ENCODE measurements around the gene HEXA. TPM values are rescaled to one million over a fixed set of nuclear protein-coding genes. Genes with fewer than 3 reads are reported as not detected.
"Not testable (repeated sequence)": the region's sequence is repeated elsewhere in the genome, so short reads cannot be mapped to it uniquely, and the experiment has no call there.

The HEXA gene
- polyA plus RNA-seq, 2 donors, result 22.8 to 24.2 TPM

DNA sequence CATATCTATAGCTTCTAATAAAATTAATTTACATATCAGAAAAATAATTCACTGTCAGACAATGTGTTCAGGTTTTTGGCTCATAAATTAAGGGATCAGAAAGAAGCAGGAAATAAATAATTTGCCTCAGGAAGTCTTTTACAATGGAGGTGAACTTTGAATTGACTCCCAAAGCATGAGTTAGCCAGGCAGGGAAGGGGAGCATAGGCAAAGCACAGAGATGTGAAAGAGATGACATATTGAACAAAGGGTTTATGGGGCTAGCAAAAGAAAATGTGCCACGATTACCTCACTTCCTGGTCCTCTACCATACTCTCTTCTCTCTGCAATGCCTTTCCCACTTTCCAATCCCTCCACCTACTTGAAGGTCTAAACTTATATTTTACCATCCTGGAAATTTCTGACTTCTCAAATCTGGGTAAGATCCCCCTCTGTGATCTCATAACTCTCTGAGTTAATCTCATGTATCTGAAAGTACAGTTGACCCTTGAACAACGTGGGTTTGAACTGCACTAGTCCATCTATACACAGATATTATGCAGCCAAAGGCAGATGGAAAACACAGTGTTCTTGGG is 4.1 kb upstream of the HEXA start:
- H3K36me3 ChIP-seq (ENCODE audit: control insufficient read depth in 2 of 2, insufficient read depth in 2 of 2, low read length in 1 of 2), result no peaks in the 10 kb centered on the region
- no peak overlapping the region for H3K4me3 ChIP-seq (ENCODE audit: low read depth in 1 of 2, low read length in 2 of 2)
- H3K27ac ChIP-seq (ENCODE audit: low read depth in 2 of 2, low read length in 1 of 2), result no peak overlapping the region
- H3K9me3 ChIP-seq (ENCODE audit: control insufficient read depth in 2 of 2, insufficient read depth in 1 of 2, low read depth in 1 of 2, low read length in 1 of 2), result no peaks in the 10 kb centered on the region
- 49 to 56% methylated on average over 2 of the region's 2 CpGs for WGBS, 2 donors
- no peaks in the 10 kb centered on the region for H3K4me1 ChIP-seq (ENCODE audit: control insufficient read depth in 2 of 2, insufficient read depth in 2 of 2, low read length in 1 of 2)
- H3K27me3 ChIP-seq (ENCODE audit: control insufficient read depth in 1 of 2, insufficient read depth in 2 of 2, low read length in 2 of 2), result no peaks in the 10 kb centered on the region

DNA sequence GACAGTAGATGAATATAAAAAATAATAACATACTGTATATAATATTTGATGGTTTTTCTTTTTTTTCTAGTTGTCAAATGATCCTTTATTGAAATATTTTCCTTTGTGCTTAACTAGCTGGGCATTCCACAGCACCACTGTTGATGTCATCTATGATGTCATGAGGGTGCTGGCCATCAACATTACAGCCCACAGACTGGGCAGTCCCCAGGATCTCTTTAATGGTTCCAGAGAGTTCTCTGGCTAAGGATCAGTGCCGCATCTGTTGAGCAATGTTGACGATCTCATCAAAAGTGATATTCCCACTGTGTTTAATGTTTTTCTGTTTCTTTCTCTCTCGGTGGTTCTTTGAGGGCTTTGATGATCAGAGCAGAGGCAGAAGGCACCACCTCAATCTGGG is 3.3 kb upstream of the HEXA start:
- WGBS, 2 donors, result 86% methylated on average over 3 of the region's 3 CpGs
- not testable (repeated sequence) for H3K4me1 ChIP-seq (ENCODE audit: control insufficient read depth in 2 of 2, insufficient read depth in 2 of 2, low read length in 1 of 2); H3K27me3 ChIP-seq (ENCODE audit: control insufficient read depth in 1 of 2, insufficient read depth in 2 of 2, low read length in 2 of 2)

GRCh38 chr15:72377331-72377730 is 1.5 kb upstream of the HEXA start:
- no peaks in the 10 kb centered on the region for H3K36me3 ChIP-seq (ENCODE audit: control insufficient read depth in 2 of 2, insufficient read depth in 2 of 2, low read length in 1 of 2)
- no peak overlapping the region for H3K27ac ChIP-seq (ENCODE audit: low read depth in 2 of 2, low read length in 1 of 2)
- 80 to 88% methylated on average over 1 of the region's 1 CpG for WGBS, 2 donors
- no peaks in the 10 kb centered on the region for H3K9me3 ChIP-seq (ENCODE audit: control insufficient read depth in 2 of 2, insufficient read depth in 1 of 2, low read depth in 1 of 2, low read length in 1 of 2)
- no peaks in the 10 kb centered on the region for H3K4me1 ChIP-seq (ENCODE audit: control insufficient read depth in 2 of 2, insufficient read depth in 2 of 2, low read length in 1 of 2)
- no peaks in the 10 kb centered on the region for H3K27me3 ChIP-seq (ENCODE audit: control insufficient read depth in 1 of 2, insufficient read depth in 2 of 2, low read length in 2 of 2)
- no peak overlapping the region for H3K4me3 ChIP-seq (ENCODE audit: low read depth in 1 of 2, low read length in 2 of 2)

More for the DNA sequence above, 3.3 kb upstream of the HEXA start:
- H3K36me3 ChIP-seq (ENCODE audit: control insufficient read depth in 2 of 2, insufficient read depth in 2 of 2, low read length in 1 of 2); H3K27ac ChIP-seq (ENCODE audit: low read depth in 2 of 2, low read length in 1 of 2); H3K4me3 ChIP-seq (ENCODE audit: low read depth in 1 of 2, low read length in 2 of 2); H3K9me3 ChIP-seq (ENCODE audit: control insufficient read depth in 2 of 2, insufficient read depth in 1 of 2, low read depth in 1 of 2, low read length in 1 of 2): not testable (repeated sequence)

DNA sequence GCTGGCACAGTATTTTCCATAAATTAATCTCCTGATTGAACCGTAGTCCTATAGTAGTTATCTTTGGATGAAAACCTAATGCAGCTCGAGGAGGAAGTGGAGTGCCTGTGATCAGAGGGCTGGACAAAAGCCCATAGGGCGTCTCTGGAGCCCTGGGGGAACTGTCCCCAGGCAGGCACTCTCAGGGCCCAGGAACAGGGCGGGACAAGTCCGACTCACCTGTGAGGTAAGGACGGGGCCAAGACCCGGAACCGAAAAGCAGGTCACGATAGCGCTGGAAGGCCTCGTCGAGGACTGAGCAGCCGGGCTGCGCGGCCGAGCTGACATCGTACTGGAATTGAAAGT is 341 bp downstream of the HEXA start:
- WGBS, 2 donors, result 0% methylated on average over 17 of the region's 17 CpGs
- Histone ChIP-seq H3K36me3 (ENCODE audit: control insufficient read depth in 2 of 2, insufficient read depth in 2 of 2, low read length in 1 of 2) (no peaks in the 10 kb centered on the region), H3K4me3 (ENCODE audit: low read depth in 1 of 2, low read length in 2 of 2) (peak overlapping the region; percentile 59 to 73), H3K4me1 (ENCODE audit: control insufficient read depth in 2 of 2, insufficient read depth in 2 of 2, low read length in 1 of 2) (no peaks in the 10 kb centered on the region), H3K27me3 (ENCODE audit: control insufficient read depth in 1 of 2, insufficient read depth in 2 of 2, low read length in 2 of 2) (no peaks in the 10 kb centered on the region), H3K27ac (ENCODE audit: low read depth in 2 of 2, low read length in 1 of 2) (peak overlapping the region; percentile 85 to 92), H3K9me3 (ENCODE audit: control insufficient read depth in 2 of 2, insufficient read depth in 1 of 2, low read depth in 1 of 2, low read length in 1 of 2) (no peaks in the 10 kb centered on the region)

GRCh38 chr15:72372361-72372760 is 3.5 kb downstream of the HEXA start:
- no peak overlapping the region for H3K4me3 ChIP-seq (ENCODE audit: low read depth in 1 of 2, low read length in 2 of 2)
- no peaks in the 10 kb centered on the region for H3K27me3 ChIP-seq (ENCODE audit: control insufficient read depth in 1 of 2, insufficient read depth in 2 of 2, low read length in 2 of 2)
- H3K9me3 ChIP-seq (ENCODE audit: control insufficient read depth in 2 of 2, insufficient read depth in 1 of 2, low read depth in 1 of 2, low read length in 1 of 2), result no peaks in the 10 kb centered on the region
- no peaks in the 10 kb centered on the region for H3K36me3 ChIP-seq (ENCODE audit: control insufficient read depth in 2 of 2, insufficient read depth in 2 of 2, low read length in 1 of 2)
- no peaks in the 10 kb centered on the region for H3K4me1 ChIP-seq (ENCODE audit: control insufficient read depth in 2 of 2, insufficient read depth in 2 of 2, low read length in 1 of 2)
- no peak overlapping the region for H3K27ac ChIP-seq (ENCODE audit: low read depth in 2 of 2, low read length in 1 of 2)

DNA sequence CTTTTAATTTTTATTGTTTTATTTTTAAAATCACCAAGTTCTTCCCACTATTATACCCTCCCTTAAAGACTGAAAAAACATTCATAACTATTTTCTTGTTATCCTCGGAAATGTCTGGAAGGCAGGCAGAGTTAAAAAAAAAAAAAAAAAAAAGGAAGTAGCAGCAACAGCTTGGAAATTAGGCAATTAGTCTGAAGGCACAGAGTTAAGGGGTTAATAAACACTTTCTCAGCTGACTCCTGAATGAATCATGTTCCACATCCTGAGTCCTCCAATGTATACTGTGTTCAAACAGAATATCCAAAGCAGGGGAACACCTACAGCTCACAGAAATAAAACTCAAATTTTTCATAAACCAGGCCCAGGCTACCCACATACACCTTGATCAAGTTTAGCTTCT is 5.8 kb downstream of the HEXA start:
- H3K9me3 ChIP-seq (ENCODE audit: control insufficient read depth in 2 of 2, insufficient read depth in 1 of 2, low read depth in 1 of 2, low read length in 1 of 2), result no peaks in the 10 kb centered on the region
- no peak overlapping the region for H3K27ac ChIP-seq (ENCODE audit: low read depth in 2 of 2, low read length in 1 of 2)
- H3K27me3 ChIP-seq (ENCODE audit: control insufficient read depth in 1 of 2, insufficient read depth in 2 of 2, low read length in 2 of 2), result no peaks in the 10 kb centered on the region
- H3K4me1 ChIP-seq (ENCODE audit: control insufficient read depth in 2 of 2, insufficient read depth in 2 of 2, low read length in 1 of 2), result no peaks in the 10 kb centered on the region
- H3K4me3 ChIP-seq (ENCODE audit: low read depth in 1 of 2, low read length in 2 of 2), result no peak overlapping the region
- WGBS, 2 donors, result 80 to 81% methylated on average over 1 of the region's 1 CpG
- H3K36me3 ChIP-seq (ENCODE audit: control insufficient read depth in 2 of 2, insufficient read depth in 2 of 2, low read length in 1 of 2), result no peaks in the 10 kb centered on the region

- Histone ChIP-seq H3K27ac (ENCODE audit: low read depth in 2 of 2, low read length in 1 of 2) (no peak overlapping the region), H3K4me1 (ENCODE audit: control insufficient read depth in 2 of 2, insufficient read depth in 2 of 2, low read length in 1 of 2) (no peaks in the 10 kb centered on the region), H3K36me3 (ENCODE audit: control insufficient read depth in 2 of 2, insufficient read depth in 2 of 2, low read length in 1 of 2) (no peaks in the 10 kb centered on the region), H3K9me3 (ENCODE audit: control insufficient read depth in 2 of 2, insufficient read depth in 1 of 2, low read depth in 1 of 2, low read length in 1 of 2) (no peaks in the 10 kb centered on the region), H3K4me3 (ENCODE audit: low read depth in 1 of 2, low read length in 2 of 2) (no peak overlapping the region), H3K27me3 (ENCODE audit: control insufficient read depth in 1 of 2, insufficient read depth in 2 of 2, low read length in 2 of 2) (no peaks in the 10 kb centered on the region)
- WGBS, 2 donors, result 55 to 60% methylated on average over 2 of the region's 2 CpGs
Measured at GRCh38 chr15:72368899-72369298, 6.9 kb downstream of the HEXA start.

DNA sequence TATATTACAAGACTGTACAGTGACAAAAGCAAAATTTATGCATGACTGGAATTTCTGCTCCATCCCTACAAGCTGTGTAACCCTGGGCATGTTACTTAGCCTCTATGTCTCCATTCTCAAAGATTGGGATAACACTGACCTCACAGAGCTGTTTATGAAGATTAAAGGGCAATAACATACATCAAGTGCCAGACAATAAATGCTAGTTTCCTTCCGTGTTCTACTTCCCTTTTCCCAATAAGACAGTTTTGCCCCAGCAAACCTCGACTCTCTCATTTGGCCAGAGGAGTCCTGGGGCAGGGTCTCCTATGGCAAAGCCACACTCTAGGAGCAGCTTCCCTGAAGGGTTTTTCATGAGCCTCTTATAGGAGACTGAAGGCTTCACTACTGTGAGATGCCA is 7.5 kb downstream of the HEXA start:
- 75 to 76% methylated on average over 2 of the region's 2 CpGs for WGBS, 2 donors
- no peak overlapping the region for H3K4me3 ChIP-seq (ENCODE audit: low read depth in 1 of 2, low read length in 2 of 2)
- H3K27ac ChIP-seq (ENCODE audit: low read depth in 2 of 2, low read length in 1 of 2), result no peak overlapping the region
- H3K27me3 ChIP-seq (ENCODE audit: control insufficient read depth in 1 of 2, insufficient read depth in 2 of 2, low read length in 2 of 2), result no peaks in the 10 kb centered on the region
- no peaks in the 10 kb centered on the region for H3K9me3 ChIP-seq (ENCODE audit: control insufficient read depth in 2 of 2, insufficient read depth in 1 of 2, low read depth in 1 of 2, low read length in 1 of 2)
- no peaks in the 10 kb centered on the region for H3K4me1 ChIP-seq (ENCODE audit: control insufficient read depth in 2 of 2, insufficient read depth in 2 of 2, low read length in 1 of 2)
- no peaks in the 10 kb centered on the region for H3K36me3 ChIP-seq (ENCODE audit: control insufficient read depth in 2 of 2, insufficient read depth in 2 of 2, low read length in 1 of 2)

GRCh38 chr15:72365844-72366243 is 10.0 kb downstream of the HEXA start:
- Histone ChIP-seq H3K36me3 (ENCODE audit: control insufficient read depth in 2 of 2, insufficient read depth in 2 of 2, low read length in 1 of 2) (no peaks in the 10 kb centered on the region), H3K9me3 (ENCODE audit: control insufficient read depth in 2 of 2, insufficient read depth in 1 of 2, low read depth in 1 of 2, low read length in 1 of 2) (no peaks in the 10 kb centered on the region), H3K4me1 (ENCODE audit: control insufficient read depth in 2 of 2, insufficient read depth in 2 of 2, low read length in 1 of 2) (no peaks in the 10 kb centered on the region), H3K27me3 (ENCODE audit: control insufficient read depth in 1 of 2, insufficient read depth in 2 of 2, low read length in 2 of 2) (no peaks in the 10 kb centered on the region), H3K4me3 (ENCODE audit: low read depth in 1 of 2, low read length in 2 of 2) (no peak overlapping the region), H3K27ac (ENCODE audit: low read depth in 2 of 2, low read length in 1 of 2) (no peak overlapping the region)
- WGBS, 2 donors, result 81 to 87% methylated on average over 1 of the region's 1 CpG

GRCh38 chr15:72361176-72361575 is 14.6 kb downstream of the HEXA start:
- Histone ChIP-seq H3K4me3 (ENCODE audit: low read depth in 1 of 2, low read length in 2 of 2) (no peak overlapping the region), H3K9me3 (ENCODE audit: control insufficient read depth in 2 of 2, insufficient read depth in 1 of 2, low read depth in 1 of 2, low read length in 1 of 2) (no peaks in the 10 kb centered on the region), H3K27me3 (ENCODE audit: control insufficient read depth in 1 of 2, insufficient read depth in 2 of 2, low read length in 2 of 2) (no peaks in the 10 kb centered on the region), H3K27ac (ENCODE audit: low read depth in 2 of 2, low read length in 1 of 2) (no peak overlapping the region), H3K4me1 (ENCODE audit: control insufficient read depth in 2 of 2, insufficient read depth in 2 of 2, low read length in 1 of 2) (peaks cover 5 to 12% of the 10 kb centered on the region in 2 donors), H3K36me3 (ENCODE audit: control insufficient read depth in 2 of 2, insufficient read depth in 2 of 2, low read length in 1 of 2) (peaks cover 0 to 1% of the 10 kb centered on the region in 2 donors)
- 92 to 97% methylated on average over 1 of the region's 1 CpG for WGBS, 2 donors

All from esophagus (tissue), 2 donors.